Mesenchymal stem cell (in vitro differentiated cells and primary cell): ENCODE measurements around the gene FBN2.

Experiments
- DNase-seq: peaks from one replicate; pipeline ENCODE4 v3.0.0-alpha.2; 2013
- H2AFZ ChIP-seq: one replicate; pipeline ENCODE4 v1.6.1; 2013; ENCODE audit warnings: low read depth, mild to moderate bottlenecking, control low read depth, inconsistent platforms, low read length, moderate library complexity
- H2AK5ac ChIP-seq: 2 replicates; pipeline ENCODE4 v1.6.1; 2013; ENCODE audit warnings: low read length, moderate library complexity, mild to moderate bottlenecking, inconsistent platforms; ENCODE audit not compliant: severe bottlenecking
- H2BK120ac ChIP-seq: one replicate; pipeline ENCODE4 v1.6.1; 2013; ENCODE audit warnings: low read depth, mild to moderate bottlenecking, inconsistent platforms, low read length, moderate library complexity
- H2BK12ac ChIP-seq, 2 experiments: one replicate each; pipeline ENCODE4 v1.6.1; 2013; ENCODE audit warnings: inconsistent platforms in 2 of 2, low read length in 2 of 2, mild to moderate bottlenecking in 2 of 2, moderate library complexity in 2 of 2, control low read depth in 1 of 2
- H2BK15ac ChIP-seq: one replicate; pipeline ENCODE4 v1.6.1; 2013; ENCODE audit warnings: mild to moderate bottlenecking, low read depth, inconsistent platforms; ENCODE audit not compliant: poor library complexity, severe bottlenecking
- H2BK5ac ChIP-seq: 2 replicates; pipeline ENCODE4 v1.6.1; 2013; ENCODE audit warnings: low read depth, mild to moderate bottlenecking, low read length, control low read depth, inconsistent platforms; ENCODE audit not compliant: poor library complexity, severe bottlenecking
- H3K14ac ChIP-seq, 2 experiments: one replicate each; pipeline ENCODE4 v1.6.1; 2013; ENCODE audit warnings: inconsistent platforms in 2 of 2, low read length in 2 of 2, control low read depth in 1 of 2, mild to moderate bottlenecking in 1 of 2, moderate library complexity in 1 of 2
- H3K18ac ChIP-seq, 2 experiments: one replicate each; pipeline ENCODE4 v1.6.1; 2013; ENCODE audit warnings: inconsistent platforms in 2 of 2, low read length in 2 of 2, control low read depth in 1 of 2, low read depth in 1 of 2, mild to moderate bottlenecking in 1 of 2
- H3K23ac ChIP-seq, 2 experiments: one replicate each; pipeline ENCODE4 v1.6.1; 2013; ENCODE audit warnings: inconsistent platforms in 2 of 2, low read length in 2 of 2, mild to moderate bottlenecking in 2 of 2, moderate library complexity in 2 of 2, control low read depth in 1 of 2
- H3K27ac ChIP-seq: 2 replicates; pipeline ENCODE4 v1.5.1; 2013; ENCODE audit warnings: mild to moderate bottlenecking, moderate library complexity, low read length, control low read depth, inconsistent platforms; ENCODE audit not compliant: poor library complexity, severe bottlenecking
- H3K27me3 ChIP-seq, 2 experiments: 2 replicates each; pipeline versions ENCODE4 v1.6.1 to v1.7.0; 2013; ENCODE audit warnings: low read length in 2 of 2, mild to moderate bottlenecking in 2 of 2, moderate library complexity in 2 of 2, control low read depth in 1 of 2, inconsistent platforms in 1 of 2; ENCODE audit not compliant: control insufficient read depth in 1 of 2, insufficient read depth in 1 of 2
- H3K36me3 ChIP-seq, 2 experiments: 2 replicates each; pipeline versions ENCODE4 v1.6.1 to v1.7.0; 2013; ENCODE audit warnings: low read length in 2 of 2, control low read depth in 1 of 2, inconsistent platforms in 1 of 2, low read depth in 1 of 2, mild to moderate bottlenecking in 1 of 2; ENCODE audit not compliant: insufficient read depth in 2 of 2, control insufficient read depth in 1 of 2
- H3K4ac ChIP-seq, 2 experiments: one replicate each; pipeline ENCODE4 v1.6.1; 2013; ENCODE audit warnings: inconsistent platforms in 2 of 2, low read length in 2 of 2, mild to moderate bottlenecking in 2 of 2, moderate library complexity in 2 of 2, control low read depth in 1 of 2, low read depth in 1 of 2
- H3K4me1 ChIP-seq: 2 replicates; pipeline ENCODE4 v1.6.1; 2013; ENCODE audit warnings: low read depth, low read length, control low read depth; ENCODE audit not compliant: control insufficient read depth, insufficient read depth
- H3K4me2 ChIP-seq: 2 replicates; pipeline ENCODE4 v1.6.1; 2013; ENCODE audit warnings: low read length, mild to moderate bottlenecking, inconsistent platforms; ENCODE audit not compliant: poor library complexity, severe bottlenecking
- H3K4me3 ChIP-seq, 2 experiments: 2 replicates each; pipeline versions ENCODE4 v1.5.1 to v1.7.0; 2013; ENCODE audit warnings: low read length in 2 of 2, mild to moderate bottlenecking in 2 of 2, control low read depth in 1 of 2, low read depth in 1 of 2; ENCODE audit not compliant: insufficient read depth in 1 of 2
- H3K79me1 ChIP-seq: replicated peaks from 2 replicates; pipeline ENCODE4 v1.6.1; 2013; ENCODE audit warnings: mild to moderate bottlenecking, control low read depth, low read length, inconsistent platforms; ENCODE audit not compliant: poor library complexity, severe bottlenecking
- H3K9ac ChIP-seq: 2 replicates; pipeline ENCODE4 v1.7.0; 2013; ENCODE audit warnings: mild to moderate bottlenecking, low read length, moderate library complexity
- H3K9me3 ChIP-seq: 2 replicates; pipeline ENCODE4 v1.7.0; 2013; ENCODE audit warnings: mild to moderate bottlenecking, low read length; ENCODE audit not compliant: control insufficient read depth
- H4K8ac ChIP-seq: one replicate; pipeline ENCODE4 v1.6.1; 2013; ENCODE audit warnings: inconsistent platforms, mild to moderate bottlenecking, low read length, moderate library complexity
- H4K91ac ChIP-seq: one replicate; pipeline ENCODE4 v1.6.1; 2013; ENCODE audit warnings: mild to moderate bottlenecking, low read length, inconsistent platforms
- WGBS: methylation state at CpG from one replicate; pipeline ENCODE4 v1.1.7; 2013; ENCODE audit warnings: mixed read lengths; 5-methylcytosine and 5-hydroxymethylcytosine counted together

Gene FBN2

GRCh38 chr5:128252196-128252595 is 285.8 kb downstream of the FBN2 start:
- no peak for DNase-seq
- no peaks in the 10 kb centered on the region for H3K4me1 ChIP-seq

DNA sequence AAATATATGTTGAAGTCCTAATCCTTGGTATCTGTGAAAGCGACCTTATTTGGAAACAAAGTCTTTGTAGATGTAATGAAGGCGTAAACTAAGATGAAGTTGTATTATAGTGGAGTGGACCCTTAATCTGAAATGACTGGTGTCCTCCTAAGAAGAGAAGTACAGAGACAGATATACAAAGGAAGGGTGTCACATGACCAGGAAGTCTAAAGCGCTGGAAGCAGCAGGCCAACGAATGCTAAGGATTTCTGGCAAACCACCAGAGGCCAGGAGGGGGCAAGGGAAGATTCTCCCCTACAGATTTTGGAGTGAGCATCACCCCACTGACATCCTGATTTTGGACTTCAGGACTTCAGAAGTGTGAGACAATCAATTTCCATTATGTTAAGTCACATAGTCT is 292.1 kb downstream of the FBN2 start:
- no peak overlapping the region for H2BK120ac ChIP-seq
- no peak overlapping the region for H3K14ac ChIP-seq
- H3K4me2 ChIP-seq, result no peak overlapping the region
- H3K18ac ChIP-seq, result no peak overlapping the region
- H3K23ac ChIP-seq, result no peak overlapping the region
- H3K9me3 ChIP-seq, result no peaks in the 10 kb centered on the region
- H3K27ac ChIP-seq, result no peak overlapping the region
- H3K4me1 ChIP-seq, result no peaks in the 10 kb centered on the region
- no peak overlapping the region for H4K8ac ChIP-seq
- H2BK5ac ChIP-seq, result no peak overlapping the region
- H2AK5ac ChIP-seq, result no peak overlapping the region
- H4K91ac ChIP-seq, result no peak overlapping the region
- no peak for DNase-seq
- no peak overlapping the region for H3K4ac ChIP-seq
- no peaks in the 10 kb centered on the region for H3K79me1 ChIP-seq
- 74% methylated on average over 4 of the region's 4 CpGs for WGBS
- H2BK15ac ChIP-seq, result no peak overlapping the region
- no peaks in the 10 kb centered on the region for H3K27me3 ChIP-seq
- no peak overlapping the region for H3K4me3 ChIP-seq
- H2BK12ac ChIP-seq, result no peak overlapping the region
- H2AFZ ChIP-seq, result no peak overlapping the region
- no peaks in the 10 kb centered on the region for H3K36me3 ChIP-seq
- no peak overlapping the region for H3K9ac ChIP-seq

More at GRCh38 chr5:128252196-128252595, 285.8 kb downstream of the FBN2 start:
- Histone ChIP-seq H3K4ac (no peak overlapping the region), H4K8ac (no peak overlapping the region), H2BK15ac (no peak overlapping the region), H2BK12ac (no peak overlapping the region), H3K27me3 (no peaks in the 10 kb centered on the region), H2AFZ (no peak overlapping the region), H3K9me3 (no peaks in the 10 kb centered on the region), H3K79me1 (no peaks in the 10 kb centered on the region), H3K18ac (no peak overlapping the region), H3K36me3 (peaks cover 0 to under 1% of the 10 kb centered on the region in 2 experiments), H3K27ac (no peak overlapping the region), H2BK5ac (no peak overlapping the region), H3K4me2 (no peak overlapping the region), H2AK5ac (no peak overlapping the region), H3K4me3 (no peak overlapping the region), H2BK120ac (no peak overlapping the region), H3K23ac (no peak overlapping the region), H4K91ac (no peak overlapping the region), H3K14ac (no peak overlapping the region), H3K9ac (no peak overlapping the region)
- WGBS, result 67% methylated on average over 1 of the region's 1 CpG

- no peak overlapping the region for H2BK120ac ChIP-seq
- H3K18ac ChIP-seq, result no peak overlapping the region
- H3K27ac ChIP-seq, result no peak overlapping the region
- H4K8ac ChIP-seq, result no peak overlapping the region
- no peaks in the 10 kb centered on the region for H3K27me3 ChIP-seq
- H2BK5ac ChIP-seq, result no peak overlapping the region
- H3K4me3 ChIP-seq, result no peak overlapping the region
- no peaks in the 10 kb centered on the region for H3K4me1 ChIP-seq
- no peak overlapping the region for H3K14ac ChIP-seq
- no peaks in the 10 kb centered on the region for H3K9me3 ChIP-seq
- H2AFZ ChIP-seq, result no peak overlapping the region
- DNase-seq, result no peak
- H2BK12ac ChIP-seq, result no peak overlapping the region
- H4K91ac ChIP-seq, result no peak overlapping the region
- H2BK15ac ChIP-seq, result no peak overlapping the region
- no peak overlapping the region for H3K4me2 ChIP-seq
- no peak overlapping the region for H2AK5ac ChIP-seq
- H3K9ac ChIP-seq, result no peak overlapping the region
- H3K36me3 ChIP-seq, result no peaks in the 10 kb centered on the region
- 98% methylated on average over 2 of the region's 3 CpGs for WGBS
- no peaks in the 10 kb centered on the region for H3K79me1 ChIP-seq
- no peak overlapping the region for H3K4ac ChIP-seq
- H3K23ac ChIP-seq, result no peak overlapping the region
These were observed 294.0 kb downstream of the FBN2 start for GRCh38 chr5:128243958-128244582.

GRCh38 chr5:128241051-128241695 is 296.9 kb downstream of the FBN2 start:
- H3K4me3 ChIP-seq, result no peak overlapping the region
- H2AFZ ChIP-seq, result no peak overlapping the region
- H2BK120ac ChIP-seq, result no peak overlapping the region
- H3K4ac ChIP-seq, result no peak overlapping the region
- DNase-seq, result no peak
- no peak overlapping the region for H3K4me2 ChIP-seq
- H4K91ac ChIP-seq, result no peak overlapping the region
- no peak overlapping the region for H2BK15ac ChIP-seq
- H3K14ac ChIP-seq, result no peak overlapping the region
- H3K36me3 ChIP-seq, result no peaks in the 10 kb centered on the region
- H4K8ac ChIP-seq, result no peak overlapping the region
- 80% methylated on average over 1 of the region's 2 CpGs for WGBS
- H3K4me1 ChIP-seq, result no peaks in the 10 kb centered on the region
- no peaks in the 10 kb centered on the region for H3K79me1 ChIP-seq
- no peak overlapping the region for H3K27ac ChIP-seq
- H3K18ac ChIP-seq, result no peak overlapping the region
- H3K9ac ChIP-seq, result no peak overlapping the region
- H3K9me3 ChIP-seq, result no peaks in the 10 kb centered on the region
- no peak overlapping the region for H3K23ac ChIP-seq
- H2AK5ac ChIP-seq, result no peak overlapping the region
- no peaks in the 10 kb centered on the region for H3K27me3 ChIP-seq
- H2BK5ac ChIP-seq, result no peak overlapping the region
- H2BK12ac ChIP-seq, result no peak overlapping the region
